Loucy (cell line): ENCODE results near the gene C19orf25.

Source experiments
- H2AFZ ChIP-seq: fragments of 200-600 bp; sonication (generic); 2 replicates; pipeline ENCODE4 v1.6.0; 2016; ENCODE audit warnings: antibody characterized with exemption, mild to moderate bottlenecking, low read length, moderate library complexity
- H3F3A ChIP-seq: fragments of 200-600 bp; 2 replicates; pipeline ENCODE4 v1.6.0; 2016; ENCODE audit warnings: antibody characterized with exemption, low read depth, mild to moderate bottlenecking
- H3K27me3 ChIP-seq: fragments of 200-600 bp; sonication (generic); 2 replicates; pipeline ENCODE4 v1.6.1; 2014; ENCODE audit warnings: low read length, mild to moderate bottlenecking; ENCODE audit not compliant: insufficient read depth, poor library complexity, severe bottlenecking
- H3K36me3 ChIP-seq: fragments of 200-600 bp; sonication (generic); 2 replicates; pipeline ENCODE4 v1.6.1; 2016; ENCODE audit warnings: low read length; ENCODE audit not compliant: insufficient read depth
- H3K4me1 ChIP-seq: fragments of 200-600 bp; sonication (generic); 2 replicates; pipeline ENCODE4 v1.5.1; 2014; ENCODE audit warnings: low read length, mild to moderate bottlenecking; ENCODE audit not compliant: insufficient read depth, poor library complexity, severe bottlenecking
- H3K4me2 ChIP-seq: fragments of 200-600 bp; sonication (generic); 2 replicates; pipeline ENCODE4 v1.6.0; 2014; ENCODE audit warnings: antibody characterized with exemption, low read length, low read depth, mild to moderate bottlenecking; ENCODE audit not compliant: poor library complexity, severe bottlenecking
- H3K4me3 ChIP-seq: fragments of 200-600 bp; sonication (generic); 2 replicates; pipeline ENCODE4 v1.5.1; 2014; ENCODE audit warnings: low read length, mild to moderate bottlenecking, mixed read lengths; ENCODE audit not compliant: poor library complexity, severe bottlenecking
- H3K79me2 ChIP-seq: fragments of 200-600 bp; sonication (generic); 2 replicates; pipeline ENCODE4 v1.6.1; 2014; ENCODE audit warnings: low read length; ENCODE audit not compliant: insufficient read depth
- H3K9ac ChIP-seq: fragments of 200-600 bp; sonication (generic); 2 replicates; pipeline ENCODE4 v1.6.0; 2014; ENCODE audit warnings: mild to moderate bottlenecking, low read depth, low read length, moderate library complexity; ENCODE audit not compliant: poor library complexity, severe bottlenecking
- H3K9me2 ChIP-seq: fragments of 200-600 bp; sonication (generic); replicated peaks from 2 replicates; pipeline ENCODE4 v1.6.1; 2016; ENCODE audit warnings: low read depth, low read length, mixed read lengths
- H3K9me3 ChIP-seq: fragments of 200-600 bp; sonication (generic); 2 replicates; pipeline ENCODE4 v1.6.1; 2014; ENCODE audit warnings: mild to moderate bottlenecking, antibody characterized with exemption, low read length, low read depth; ENCODE audit not compliant: insufficient read depth
- H4K20me1 ChIP-seq: fragments of 200-600 bp; sonication (generic); 2 replicates; pipeline ENCODE4 v1.6.0; 2014; ENCODE audit warnings: antibody characterized with exemption, low read length, mild to moderate bottlenecking; ENCODE audit not compliant: insufficient read depth, poor library complexity, severe bottlenecking
- CTCF ChIP-seq: fragments of 200-600 bp; sonication (generic); conservative IDR thresholded peaks from 2 replicates; pipeline ENCODE4 v1.5.1; 2014; ENCODE audit warnings: mild to moderate bottlenecking, antibody characterized with exemption, low read length
- EZH2phosphoT487 ChIP-seq: fragments of 200-600 bp; IDR thresholded peaks from 2 replicates; pipeline ENCODE4 v1.6.1; 2018; ENCODE audit warnings: antibody characterized with exemption, mild to moderate bottlenecking, moderate library complexity, borderline replicate concordance

Gene C19orf25

GRCh38 chr19:1438035-1438932, 40.7 kb downstream of the C19orf25 start, which contains the start of gene RPS15:
TSS of gene RPS15 (plus strand) at chr19:1438396. CDS start at chr19:1438426, 30 bp downstream.
- Histone ChIP-seq H3F3A (no peaks in the 10 kb centered on the region), H3K4me3 (peak within 1 kb of the TSS; percentile 100), H3K4me1 (peaks cover 18% of the 10 kb centered on the region), H2AFZ (no peak within 1 kb of the TSS; the same call in 1 of the 2 replicates), H3K9ac (peak within 1 kb of the TSS; percentile 97), H3K4me2 (peak within 1 kb of the TSS; percentile 99), H3K36me3 (peaks cover 43% of the 10 kb centered on the region), H4K20me1 (peaks cover 44% of the 10 kb centered on the region), H3K79me2 (peaks cover 46% of the 10 kb centered on the region), H3K27me3 (peaks cover 9% of the 10 kb centered on the region), H3K9me3 (no peaks in the 10 kb centered on the region), H3K9me2 (no peaks in the 10 kb centered on the region)
- TF ChIP-seq CTCF: peak; percentile 77
- TF ChIP-seq EZH2phosphoT487: no peak

GRCh38 chr19:1437609-1438008, 41.4 kb downstream of the C19orf25 start:
- H3K79me2 ChIP-seq: peaks cover 44% of the 10 kb centered on the region
- H3K9me2 ChIP-seq: no peaks in the 10 kb centered on the region
- TF ChIP-seq EZH2phosphoT487 (no peak), CTCF (no peak)
- H3K4me3 ChIP-seq: no peak overlapping the region
- H4K20me1 ChIP-seq: peaks cover 43% of the 10 kb centered on the region
- H3K9me3 ChIP-seq: no peaks in the 10 kb centered on the region
- no peak overlapping the region for H3K4me2 ChIP-seq
- no peak overlapping the region for H2AFZ ChIP-seq
- peaks cover 9% of the 10 kb centered on the region for H3K27me3 ChIP-seq
- H3K4me1 ChIP-seq: peaks cover 18% of the 10 kb centered on the region
- H3K36me3 ChIP-seq: peaks cover 47% of the 10 kb centered on the region
- H3F3A ChIP-seq: no peaks in the 10 kb centered on the region
- H3K9ac ChIP-seq: no peak overlapping the region

GRCh38 chr19:1435378-1435989, 43.5 kb downstream of the C19orf25 start:
- H4K20me1 ChIP-seq: peaks cover 27% of the 10 kb centered on the region
- H3K4me1 ChIP-seq: peaks cover 12% of the 10 kb centered on the region
- H3K9me3 ChIP-seq: no peaks in the 10 kb centered on the region
- H3K27me3 ChIP-seq: peaks cover 9% of the 10 kb centered on the region
- H3K36me3 ChIP-seq: peaks cover 41% of the 10 kb centered on the region
- no peak overlapping the region for H3K9ac ChIP-seq
- no peak overlapping the region for H3K4me2 ChIP-seq
- no peaks in the 10 kb centered on the region for H3F3A ChIP-seq
- no peak overlapping the region for H2AFZ ChIP-seq
- peaks cover 26% of the 10 kb centered on the region for H3K79me2 ChIP-seq
- no peak overlapping the region for H3K4me3 ChIP-seq
- TF ChIP-seq EZH2phosphoT487 (no peak), CTCF (no peak)
- H3K9me2 ChIP-seq: no peaks in the 10 kb centered on the region
